Heart right ventricle (tissue), 16 donors: ENCODE results near the gene KLK2. TPM values are rescaled to one million over a fixed set of nuclear protein-coding genes. Genes with fewer than 3 reads are reported as not detected.

ENCODE experiments used
- ATAC-seq, 8 donors: fragments of 200-7000 bp; cut with Tn5 transposase; one replicate each; pipeline ENCODE4 v1.9.1; 2020; ENCODE audit warnings: mild to moderate bottlenecking in 8 of 8, moderate library complexity in 8 of 8, moderate number of reproducible peaks in 1 of 8
- DNase-seq, 2 donors: peaks; one replicate each; pipeline ENCODE4 v3.0.0-alpha.2; 2020
- H3K27ac ChIP-seq, 10 donors: fragments of 200-600 bp; sonication (generic) in 2 of 10; one replicate each; pipeline versions ENCODE4 v1.5.0 to v1.8.0; 2020 to 2022; ENCODE audit warnings: mild to moderate bottlenecking in 3 of 10
- H3K27me3 ChIP-seq, 7 donors: fragments of 200-600 bp; one replicate each; pipeline ENCODE4 v1.8.0; 2021 to 2022; ENCODE audit warnings: mild to moderate bottlenecking in 2 of 7
- H3K36me3 ChIP-seq, 9 donors: fragments of 200-600 bp; sonication (generic) in 1 of 9; one replicate each; pipeline versions ENCODE4 v1.5.0 to v1.8.0; 2020 to 2022; ENCODE audit warnings: mild to moderate bottlenecking in 2 of 9
- H3K4me1 ChIP-seq, 9 donors: fragments of 200-600 bp; sonication (generic) in 1 of 9; one replicate each; pipeline versions ENCODE4 v1.5.0 to v1.8.0; 2020 to 2022; ENCODE audit warnings: mild to moderate bottlenecking in 4 of 9
- H3K4me3 ChIP-seq, 10 donors: fragments of 200-600 bp; sonication (generic) in 2 of 10; one replicate each; pipeline versions ENCODE4 v1.5.0 to v1.8.0; 2020 to 2022; ENCODE audit warnings: mild to moderate bottlenecking in 7 of 10, moderate library complexity in 2 of 10
- H3K9me3 ChIP-seq, 11 donors: fragments of 200-600 bp in 10 of 11; sonication (generic) in 2 of 11; one replicate each; pipeline versions ENCODE4 v1.5.0 to v1.8.0; 2013 to 2022; ENCODE audit warnings: mild to moderate bottlenecking in 2 of 11, control low read depth in 1 of 11, moderate library complexity in 1 of 11
- WGBS, 2 donors: extraction: QIAGEN DNeasy Blood & Tissue Kit; methylation state at CpG; one replicate each; pipeline ENCODE4 v1.1.7; 2013; ENCODE audit warnings: inconsistent platforms in 1 of 2; 5-methylcytosine and 5-hydroxymethylcytosine counted together
- intact Hi-C, 10 donors: fragments of 100-400 bp; cut with DNase I; formaldehyde crosslinking; loops; one replicate each; pipeline versions ENCODE4 v1.11.1 to v1.14.2; 2022
- polyA plus RNA-seq, 2 donors: library from polyadenylated mRNA; stranded (reverse); fragments of 200-250 nt; gene quantifications; one replicate each; pipeline ENCODE4 v1.2.3, GENCODE V29; 2013
- total RNA-seq, 10 donors: library from RNA; stranded (reverse); fragmentation: NEBNext Ultra II Directional in 3 of 10; extraction: Animal tissue kit (Norgen Biotek cat#: 25700) in 3 of 10; gene quantifications; one replicate each; pipeline versions ENCODE4 v1.2.1 to v1.2.4, GENCODE V29; 2021 to 2023
- TF ChIP-seq, protein P1 (sequence below), 9 donors: fragments of 200-600 bp; sonication (generic) in 2 of 9; IDR thresholded peaks; one replicate each; pipeline versions ENCODE4 v1.5.0 to v1.8.0; 2021 to 2022; ENCODE audit warnings: antibody characterized with exemption in 9 of 9, mild to moderate bottlenecking in 5 of 9, moderate library complexity in 1 of 9
- donor health status: Arrhythmogenic right ventricular cardiomyopathy.
- donor health status: ischemic (EF 13 %, LVEDD 7.1; RV severe dilation, severe dysfunction).
- donor health status: healthy with polysubstance abuse.
- donor health status: DM: no; HTN: yes; CAD: no.
- donor health status: DM: no; HTN: no; CAD: no.
- donor health status: ischemic (EF 25% LVEDD 6.9; RV normal size, moderate dysfunction).
- donor health status: ischemic (EF 25% LVEDD 5.7; RV mildly dilated, moderate dysfunction).
- donor health status: healthy.
- donor health status: DM: yes; HTN: yes; CAD: no.
- donor health status: Ischemic cardiomyopathy.
- donor health status: ischemic (EF 35%, LVEDD 5.7; RV mildly dilated, moderate dysfunction).
- donor health status: nonischemic (EF 11% LVEDD 7.7; RV severe dilation, severe dysfunction).
- donor health status: DM: yes; HTN: yes; CAD: no.
- donor health status: PGD.
- donor health status: ischemic (EF 29% LVEDD 5.4; RV normal size, mild dysfunction).
- donor health status: nonischemic (EF 23%, LVEDD 6.1; RV moderate dilation, normal function).

Gene KLK2
- total and polyA plus RNA-seq, 12 donors, result not detected

GRCh38 chr19:50830266-50831025 is 42.8 kb upstream of the KLK2 start:
- H3K4me3 ChIP-seq, result no peak overlapping the region
- 48 to 51% methylated on average over 17 of the region's 17 CpGs for WGBS, 2 donors
- H3K4me1 ChIP-seq, result peaks cover 0 to 4% (median 2%) of the 10 kb centered on the region in 9 donors
- intact Hi-C loops, result no loop called here
- no peak for ATAC-seq
- peaks cover 0 to 74% (median 40%) of the 10 kb centered on the region in 7 donors for H3K27me3 ChIP-seq
- no peaks in the 10 kb centered on the region for H3K9me3 ChIP-seq
- DNase-seq, result no peak
- no peaks in the 10 kb centered on the region for H3K36me3 ChIP-seq
- TF ChIP-seq, protein P1, sequence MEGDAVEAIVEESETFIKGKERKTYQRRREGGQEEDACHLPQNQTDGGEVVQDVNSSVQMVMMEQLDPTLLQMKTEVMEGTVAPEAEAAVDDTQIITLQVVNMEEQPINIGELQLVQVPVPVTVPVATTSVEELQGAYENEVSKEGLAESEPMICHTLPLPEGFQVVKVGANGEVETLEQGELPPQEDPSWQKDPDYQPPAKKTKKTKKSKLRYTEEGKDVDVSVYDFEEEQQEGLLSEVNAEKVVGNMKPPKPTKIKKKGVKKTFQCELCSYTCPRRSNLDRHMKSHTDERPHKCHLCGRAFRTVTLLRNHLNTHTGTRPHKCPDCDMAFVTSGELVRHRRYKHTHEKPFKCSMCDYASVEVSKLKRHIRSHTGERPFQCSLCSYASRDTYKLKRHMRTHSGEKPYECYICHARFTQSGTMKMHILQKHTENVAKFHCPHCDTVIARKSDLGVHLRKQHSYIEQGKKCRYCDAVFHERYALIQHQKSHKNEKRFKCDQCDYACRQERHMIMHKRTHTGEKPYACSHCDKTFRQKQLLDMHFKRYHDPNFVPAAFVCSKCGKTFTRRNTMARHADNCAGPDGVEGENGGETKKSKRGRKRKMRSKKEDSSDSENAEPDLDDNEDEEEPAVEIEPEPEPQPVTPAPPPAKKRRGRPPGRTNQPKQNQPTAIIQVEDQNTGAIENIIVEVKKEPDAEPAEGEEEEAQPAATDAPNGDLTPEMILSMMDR (IDR thresholded peaks at IDR 0.05), result no peak
- no peak overlapping the region for H3K27ac ChIP-seq

DNA sequence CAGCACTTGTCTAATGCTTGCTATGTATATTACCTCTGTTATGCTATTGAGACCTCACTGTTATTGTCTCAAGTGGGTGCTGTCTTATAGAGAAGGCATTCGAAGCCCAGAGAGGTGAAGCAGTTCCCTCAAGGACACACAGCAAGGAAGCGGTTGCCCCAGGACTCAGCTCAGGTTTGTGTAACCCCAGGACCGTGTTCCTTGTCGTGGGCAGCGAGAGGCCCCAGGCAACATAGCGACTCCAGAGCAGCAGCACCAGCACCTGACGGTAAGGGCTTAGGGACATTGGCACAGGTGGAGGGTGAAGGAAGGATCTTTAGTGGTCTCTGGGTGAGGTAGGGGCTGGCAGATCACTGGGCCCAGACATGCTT is 42.2 kb upstream of the KLK2 start:
- Histone ChIP-seq H3K4me1 (peaks cover 0 to 10% (median 6%) of the 10 kb centered on the region in 9 donors), H3K9me3 (no peaks in the 10 kb centered on the region), H3K27ac (no peak overlapping the region), H3K4me3 (no peak overlapping the region), H3K27me3 (peaks cover 0 to 75% (median 46%) of the 10 kb centered on the region in 7 donors), H3K36me3 (no peaks in the 10 kb centered on the region)
- no peak for DNase-seq
- TF ChIP-seq, protein P1 (IDR thresholded peaks at IDR 0.05), result no peak
- no peak for ATAC-seq
- intact Hi-C loops, result no loop called here
- WGBS, 2 donors, result 75 to 80% methylated on average over 7 of the region's 7 CpGs

- ATAC-seq, result no peak
- TF ChIP-seq, protein P1 (IDR thresholded peaks at IDR 0.05), result no peak
- no peaks in the 10 kb centered on the region for H3K9me3 ChIP-seq
- no peaks in the 10 kb centered on the region for H3K36me3 ChIP-seq
- H3K4me1 ChIP-seq, result peaks cover 0 to 13% (median 6%) of the 10 kb centered on the region in 9 donors
- DNase-seq, result no peak
- peaks cover 0 to 71% (median 47%) of the 10 kb centered on the region in 7 donors for H3K27me3 ChIP-seq
- no peak overlapping the region for H3K27ac ChIP-seq
- no peak overlapping the region for H3K4me3 ChIP-seq
- intact Hi-C loops, result no loop called here
- 84 to 87% methylated on average over 8 of the region's 8 CpGs for WGBS, 2 donors
Measured at GRCh38 chr19:50832666-50833065, 40.6 kb upstream of the KLK2 start.

GRCh38 chr19:50833117-50833801 is 40.0 kb upstream of the KLK2 start, which contains the start of gene KLK15:
TSS of gene KLK15 (minus strand) at chr19:50833574. CDS start at chr19:50831492, 2,082 bp downstream.
- WGBS, 2 donors, result 73 to 75% methylated on average over 8 of the region's 8 CpGs
- TF ChIP-seq, protein P1 (IDR thresholded peaks at IDR 0.05), result no peak
- peaks cover 0 to 69% (median 44%) of the 10 kb centered on the region in 7 donors for H3K27me3 ChIP-seq
- H3K27ac ChIP-seq, result no peak within 1 kb of the TSS
- intact Hi-C loops, result no loop called here
- DNase-seq (no peak), ATAC-seq (no peak)
- no peak within 1 kb of the TSS for H3K4me3 ChIP-seq
- no peaks in the 10 kb centered on the region for H3K9me3 ChIP-seq
- H3K36me3 ChIP-seq, result no peaks in the 10 kb centered on the region
- H3K4me1 ChIP-seq, result peaks cover 0 to 13% (median 6%) of the 10 kb centered on the region in 9 donors
